Measurements from ENCODE around the gene ICE1. TPM values are rescaled to one million over a fixed set of nuclear protein-coding genes. Genes with fewer than 3 reads are reported as not detected.
"Not testable (repeated sequence)": the region's sequence is repeated elsewhere in the genome, so short reads cannot be mapped to it uniquely, and the experiment has no call there.

ICE1 gene
- 25.7 TPM for polyA plus RNA-seq (ENCODE audit: insufficient read length)

- DNase-seq (ENCODE audit: low read depth): peak; percentile 93
Measured at GRCh38 chr5:5421961-5422818, at the start of gene ICE1. ICE1 (plus strand) TSS chr5:5422677; CDS start chr5:5422916, 239 bp downstream.

- no peak for DNase-seq (ENCODE audit: low read depth)
Measured at GRCh38 chr5:5372930-5373329, 49.5 kb upstream of the ICE1 start.

- DNase-seq (ENCODE audit: low read depth): no peak
Measured at GRCh38 chr5:5373351-5373989, 49.0 kb upstream of the ICE1 start.

DNA sequence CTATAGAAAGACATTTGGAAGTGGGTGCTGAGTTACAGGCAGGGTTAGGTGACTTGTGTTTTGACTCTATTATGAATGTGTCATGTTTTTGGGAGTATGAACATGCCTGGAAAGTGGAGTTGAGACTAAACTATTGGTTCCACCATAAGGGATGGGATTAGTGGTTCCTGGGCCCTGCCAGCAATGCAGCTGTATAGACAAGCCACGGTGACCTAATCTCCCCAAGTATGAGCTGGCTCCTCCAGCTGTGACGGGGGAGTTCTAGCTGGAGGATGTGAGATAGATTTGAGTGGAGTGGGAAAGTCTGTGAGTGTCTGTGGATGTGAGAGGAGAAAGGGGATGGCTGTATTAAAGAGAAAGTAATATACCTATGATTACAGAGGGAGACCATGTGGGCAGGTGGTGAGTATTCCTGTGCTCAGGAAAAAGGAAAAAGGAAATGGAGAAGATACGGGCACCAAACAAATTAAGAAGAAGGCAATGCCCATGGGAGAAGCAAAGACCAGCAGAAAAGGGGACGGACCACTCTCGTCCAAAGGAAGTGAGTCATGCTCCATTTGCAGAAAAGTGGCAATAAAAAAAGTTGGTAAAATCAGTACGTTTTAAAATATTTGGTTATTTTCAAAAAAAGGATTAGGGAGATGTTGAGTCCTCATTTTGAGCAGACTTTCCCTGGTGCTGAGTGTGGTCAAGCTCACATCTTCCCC is 48.3 kb upstream of the ICE1 start:
- no peak for DNase-seq (ENCODE audit: low read depth)

DNA sequence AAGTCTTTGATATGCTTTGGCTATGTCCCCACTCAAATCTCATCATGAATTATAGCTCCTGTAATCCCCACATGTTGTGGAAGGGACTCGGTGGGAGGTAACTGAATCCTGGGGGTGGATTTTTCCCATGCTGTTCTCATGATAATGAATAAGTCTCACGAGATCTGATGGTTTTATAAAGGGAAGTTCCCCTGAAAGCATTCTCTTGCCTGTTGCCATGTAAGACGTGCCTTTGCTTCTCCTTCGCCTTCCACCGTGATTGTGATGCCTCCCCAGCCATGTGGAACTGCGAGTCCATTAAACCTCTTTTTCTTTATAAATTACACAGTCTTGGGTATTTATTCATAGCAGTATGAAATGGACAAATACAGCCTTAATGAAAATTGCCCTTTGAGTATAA is 44.7 kb upstream of the ICE1 start:
- no peak for DNase-seq (ENCODE audit: low read depth)

GRCh38 chr5:5378531-5378930 is 43.9 kb upstream of the ICE1 start:
- no peak for DNase-seq (ENCODE audit: low read depth)

DNA sequence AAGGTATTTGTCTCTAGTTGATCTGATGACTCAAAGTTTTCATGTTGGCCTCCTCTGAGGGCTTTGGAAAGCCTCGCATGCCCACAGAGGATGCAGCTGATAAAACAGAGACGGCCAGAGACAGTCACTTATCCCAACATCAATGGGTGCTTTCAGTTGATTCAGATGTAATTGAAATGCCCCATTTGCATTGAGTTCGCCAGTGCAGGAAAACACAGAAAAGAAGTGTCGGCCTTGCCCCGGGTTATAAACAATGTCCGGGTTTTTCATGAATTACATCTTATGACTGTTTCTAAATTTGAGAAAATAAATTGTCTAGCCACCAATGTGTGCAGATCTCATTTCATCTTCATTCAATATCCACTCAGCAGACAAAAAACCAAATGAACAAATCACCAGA is 42.2 kb upstream of the ICE1 start:
- DNase-seq (ENCODE audit: low read depth): no peak

DNA sequence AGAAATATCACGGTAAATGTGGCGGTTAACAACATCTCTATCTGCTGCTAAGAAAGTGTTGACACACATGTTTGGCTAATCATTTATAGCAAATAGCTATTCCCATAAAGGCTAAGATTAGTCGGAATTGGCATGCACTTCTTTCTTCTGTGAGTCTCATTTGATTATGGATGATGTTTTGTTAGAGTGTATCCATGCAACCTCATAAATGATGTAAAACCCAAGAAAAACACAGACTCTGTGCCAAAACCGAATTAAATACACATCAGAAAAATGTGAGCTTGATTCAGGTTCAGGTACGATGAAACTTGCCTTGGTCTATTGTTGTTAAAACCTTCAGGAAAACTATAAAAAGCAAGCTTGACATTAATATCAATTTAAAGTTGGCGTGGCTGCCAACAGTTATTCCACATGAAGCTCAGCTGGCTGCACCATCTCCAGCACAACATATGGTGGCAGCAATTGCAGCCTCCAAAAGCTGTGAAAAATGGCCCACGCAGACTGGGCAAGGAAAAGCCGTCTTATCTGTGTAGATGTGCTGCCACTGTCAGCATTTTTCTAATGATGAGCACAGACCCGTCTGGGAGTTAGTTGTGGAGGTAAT is 41.1 kb upstream of the ICE1 start:
- DNase-seq (ENCODE audit: low read depth): no peak

DNA sequence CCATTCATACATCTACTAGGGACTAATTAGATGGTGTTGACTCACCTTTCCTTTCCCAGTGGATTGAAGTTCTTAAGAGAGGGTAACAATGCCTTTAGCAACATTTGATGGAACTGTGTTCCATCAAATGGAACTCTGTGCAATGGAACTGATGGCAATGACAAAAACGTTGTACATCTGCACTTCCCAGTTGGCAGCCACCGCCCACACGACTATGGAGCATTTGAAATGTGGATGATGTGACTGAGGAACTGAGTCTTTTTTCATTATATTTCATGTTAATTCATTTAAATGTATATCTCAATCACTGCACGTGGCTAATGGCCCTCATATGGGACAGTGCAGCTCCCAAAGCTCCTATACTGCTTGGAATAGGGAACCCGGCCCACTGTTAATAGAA is 39.0 kb upstream of the ICE1 start:
- DNase-seq (ENCODE audit: low read depth): no peak

GRCh38 chr5:5384660-5385330 is 37.7 kb upstream of the ICE1 start:
- no peak for DNase-seq (ENCODE audit: low read depth)

GRCh38 chr5:5385331-5385662 is 37.2 kb upstream of the ICE1 start:
- DNase-seq (ENCODE audit: low read depth): no peak

DNA sequence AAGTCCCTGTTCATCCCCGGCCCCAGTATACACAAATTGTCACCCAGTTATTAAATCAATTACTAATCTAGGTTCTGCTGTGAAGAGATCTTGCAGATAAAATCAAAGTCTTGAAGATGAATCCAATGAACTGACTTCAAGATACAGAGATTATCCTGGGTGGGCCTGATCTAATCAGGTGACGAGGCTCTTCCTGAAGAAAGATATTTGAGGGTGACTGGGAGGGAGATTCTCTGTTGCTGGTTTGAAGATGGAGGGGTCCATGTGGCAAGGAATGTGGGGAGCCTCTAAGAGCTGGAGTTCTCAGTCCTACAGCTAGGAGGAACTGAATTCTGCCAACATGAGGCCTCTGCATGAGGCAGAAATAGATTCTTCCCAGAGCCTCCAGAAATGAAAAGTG is 36.1 kb upstream of the ICE1 start:
- DNase-seq (ENCODE audit: low read depth): no peak

GRCh38 chr5:5387192-5387591 is 35.3 kb upstream of the ICE1 start:
- DNase-seq (ENCODE audit: low read depth): no peak

DNA sequence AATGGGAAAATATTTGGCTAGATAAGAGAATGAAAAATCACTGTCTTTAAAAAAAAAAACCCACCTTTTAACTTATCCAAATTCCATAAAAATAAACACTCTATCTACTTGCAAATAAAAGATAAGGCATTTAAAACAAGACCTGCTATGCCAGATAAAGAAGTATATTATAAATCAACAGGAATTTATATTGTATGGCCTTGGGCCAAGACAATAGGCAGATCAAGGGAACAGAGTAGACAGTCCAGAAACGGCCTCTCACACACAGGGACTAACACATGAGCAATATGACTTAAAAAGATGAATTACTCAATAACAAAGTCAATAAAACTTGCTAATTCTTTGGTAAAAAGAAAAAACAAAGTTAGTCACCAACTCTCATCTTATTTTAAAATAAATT is 34.7 kb upstream of the ICE1 start:
- no peak for DNase-seq (ENCODE audit: low read depth)

DNA sequence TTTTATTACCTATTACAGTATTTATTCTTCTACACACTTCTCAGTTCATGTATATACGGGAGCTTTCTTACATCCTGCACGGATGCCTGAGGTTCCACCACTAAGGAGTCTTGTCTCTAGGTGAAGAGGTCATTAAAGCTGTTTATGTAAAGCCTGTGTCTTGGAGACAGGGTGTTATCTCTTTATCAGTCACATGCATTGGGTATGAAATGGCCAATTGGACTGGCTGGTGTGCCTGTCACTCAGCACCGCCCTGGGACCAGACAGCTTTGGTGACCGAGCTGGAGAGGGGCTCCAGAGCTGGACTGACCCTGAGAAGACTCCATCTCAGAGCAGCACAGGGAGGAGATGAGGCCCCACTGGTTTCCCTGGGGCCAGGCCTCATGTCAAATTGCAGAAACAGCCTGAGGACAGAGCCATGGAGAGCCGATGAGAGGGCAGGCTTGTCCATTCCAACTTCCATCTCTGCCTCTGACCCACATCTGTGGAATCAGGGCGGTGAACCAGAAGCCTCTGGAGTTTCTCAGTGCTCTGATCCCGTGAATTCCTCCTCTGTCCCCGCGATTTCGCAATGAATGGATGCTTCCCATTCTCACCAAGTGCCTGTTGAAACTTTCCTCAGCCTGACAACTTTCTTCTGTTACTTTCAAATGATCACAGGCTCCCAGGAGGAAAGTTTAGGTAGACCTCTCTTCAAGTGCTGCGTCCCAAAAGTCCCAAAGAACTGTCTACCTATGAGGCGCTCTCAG is 32.2 kb upstream of the ICE1 start:
- DNase-seq (ENCODE audit: low read depth): not testable (repeated sequence)

DNA sequence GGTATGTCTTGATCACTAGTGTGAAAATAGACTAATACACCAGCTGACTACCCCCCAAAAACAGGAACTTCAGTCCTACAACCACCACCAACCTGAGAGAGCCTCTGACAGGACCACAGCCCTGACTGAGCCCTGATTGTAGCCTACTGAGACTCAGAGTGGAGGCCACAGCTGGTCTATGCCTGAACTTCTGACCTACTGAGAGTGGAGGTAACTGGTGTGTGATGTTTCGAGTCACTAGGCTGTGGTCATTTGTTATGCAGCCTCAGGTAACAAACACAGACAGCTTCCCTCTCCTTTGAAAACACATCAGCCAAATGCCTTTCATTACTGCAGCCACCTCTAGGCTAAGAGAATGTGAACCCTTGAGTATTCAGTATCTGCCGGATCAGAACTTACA is 30.0 kb upstream of the ICE1 start:
- not testable (repeated sequence) for DNase-seq (ENCODE audit: low read depth)

GRCh38 chr5:5394384-5394986 is 28.0 kb upstream of the ICE1 start:
- not testable (repeated sequence) for DNase-seq (ENCODE audit: low read depth)

DNA sequence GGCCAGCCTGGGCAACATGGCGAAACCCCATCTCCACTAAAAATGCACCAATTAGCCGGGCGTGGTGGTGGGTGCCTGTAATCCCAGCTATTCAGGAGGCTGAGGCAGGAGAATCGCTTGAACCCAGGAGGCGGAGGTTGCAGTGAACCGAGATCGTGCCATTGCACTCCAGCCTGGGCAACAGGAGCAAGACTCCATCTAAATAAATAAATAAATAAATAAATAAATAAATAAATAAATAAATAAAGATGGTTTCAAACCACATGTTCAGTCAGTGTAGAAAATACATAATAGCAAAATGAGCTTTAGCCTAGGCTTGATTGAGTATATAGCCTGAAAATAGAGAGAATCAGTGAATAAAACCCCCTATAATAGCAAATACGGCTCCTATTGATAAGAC is 27.4 kb upstream of the ICE1 start:
- DNase-seq (ENCODE audit: low read depth): not testable (repeated sequence)

DNA sequence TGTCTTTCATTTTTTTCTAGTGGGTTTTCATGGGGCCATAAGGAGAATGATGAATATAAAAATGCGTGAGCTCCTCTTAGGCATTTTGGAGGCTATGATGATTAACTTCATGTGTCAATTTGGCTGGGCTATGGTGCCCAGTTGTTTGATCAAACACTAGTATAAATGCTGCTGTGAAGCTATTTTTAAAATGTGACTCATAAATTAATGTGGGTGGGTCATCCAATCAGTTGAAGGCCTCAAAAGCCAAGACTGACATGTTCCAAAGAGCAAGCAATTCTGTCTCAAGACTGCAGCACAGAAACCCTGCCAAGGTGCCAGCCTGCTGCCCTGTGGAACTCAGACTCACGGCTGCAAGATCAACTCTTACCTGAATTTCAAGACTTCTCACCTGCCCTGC is 24.4 kb upstream of the ICE1 start:
- no peak for DNase-seq (ENCODE audit: low read depth)

GRCh38 chr5:5401095-5401494 is 21.4 kb upstream of the ICE1 start:
- no peak for DNase-seq (ENCODE audit: low read depth)

DNA sequence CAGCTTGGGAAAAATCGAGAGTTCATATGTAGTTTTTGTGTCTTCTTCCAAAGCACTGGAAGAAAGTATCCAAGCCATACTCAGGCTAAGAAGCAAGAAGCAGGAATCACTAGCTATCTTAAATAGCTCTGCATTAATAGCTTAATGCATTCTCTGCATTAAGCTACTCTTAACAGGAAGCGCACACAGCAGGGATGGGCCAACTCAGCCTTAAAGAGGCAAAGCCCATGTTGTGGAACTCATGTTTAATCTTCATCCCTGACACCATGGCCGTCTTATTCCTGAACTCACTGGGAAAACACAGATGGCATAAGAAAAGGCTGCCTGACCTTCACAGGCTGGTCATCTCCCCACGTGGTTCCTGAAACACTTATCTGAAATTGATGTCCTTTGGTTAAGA is 18.7 kb upstream of the ICE1 start:
- no peak for DNase-seq (ENCODE audit: low read depth)

Measured in forelimb muscle (tissue), 1 donor.